Peyer's patch (tissue), 4 donors: ENCODE measurements around the gene FTCDNL1. TPM values are rescaled to one million over a fixed set of nuclear protein-coding genes. Genes with fewer than 3 reads are reported as not detected.

Experiments used
- DNase-seq, 3 donors: peaks; one replicate each; pipeline ENCODE4 v3.0.0-alpha.2; 2017 to 2019
- H3K27ac ChIP-seq, 4 donors: fragments of 200-600 bp; sonication (generic); one replicate each; pipeline ENCODE4 v1.5.1; 2016 to 2019
- H3K27me3 ChIP-seq, 2 donors: fragments of 200-600 bp; sonication (generic); one replicate each; pipeline ENCODE4 v1.5.1; 2019
- H3K36me3 ChIP-seq, 3 donors: fragments of 200-600 bp; sonication (generic); one replicate each; pipeline ENCODE4 v1.5.1; 2016 to 2019
- H3K4me1 ChIP-seq, 4 donors: fragments of 200-600 bp; sonication (generic); one replicate each; pipeline ENCODE4 v1.5.1; 2016 to 2019
- H3K4me3 ChIP-seq, 4 donors: fragments of 200-600 bp; sonication (generic); 1 replicate in 3 of 4; 2 replicates in 1 of 4; pipeline ENCODE4 v1.5.1; 2016 to 2019; ENCODE audit warnings: mild to moderate bottlenecking in 1 of 4
- H3K9me3 ChIP-seq, 4 donors: fragments of 200-600 bp; sonication (generic); one replicate each; pipeline ENCODE4 v1.5.1; 2016 to 2019; ENCODE audit warnings: mild to moderate bottlenecking in 1 of 4
- CTCF ChIP-seq, 6 experiments: fragments of 450-650 bp in 4 of 6; fragments of 200-600 bp in 2 of 6; sonication (generic) in 1 of 6; IDR thresholded peaks; one replicate each; pipeline ENCODE4 v1.5.1; 2017 to 2019; ENCODE audit warnings: antibody characterized with exemption in 6 of 6, mild to moderate bottlenecking in 3 of 6, moderate library complexity in 1 of 6
- POLR2A ChIP-seq, 2 donors: fragments of 450-650 bp; IDR thresholded peaks; one replicate each; pipeline ENCODE4 v1.5.1; 2017; ENCODE audit warnings: antibody characterized with exemption in 2 of 2, mild to moderate bottlenecking in 2 of 2, moderate library complexity in 2 of 2
- total RNA-seq, 4 donors: library from RNA; depleted of rRNA; stranded (reverse); fragments of >200 nt; gene quantifications; one replicate each; pipeline ENCODE4 v1.1.0, GENCODE V29; 2016

The FTCDNL1 gene
- total RNA-seq, 4 donors from 2014 or later, result 1.4 to 1.9 (median 1.7) TPM; not detected in 1

GRCh38 chr2:199814101-199814816, 36.7 kb downstream of the FTCDNL1 start:
- TF ChIP-seq CTCF (IDR thresholded peaks at IDR 0.05) (no peak), POLR2A (IDR thresholded peaks at IDR 0.05) (no peak)
- no peak for DNase-seq

GRCh38 chr2:199812493-199812892, 38.5 kb downstream of the FTCDNL1 start:
- no peak for TF ChIP-seq CTCF (IDR thresholded peaks at IDR 0.05)
- no peak for TF ChIP-seq POLR2A (IDR thresholded peaks at IDR 0.05)
- DNase-seq, result no peak
- H3K4me3 ChIP-seq, result no peak overlapping the region
- H3K27me3 ChIP-seq, result no peaks in the 10 kb centered on the region
- H3K4me1 ChIP-seq, result no peaks in the 10 kb centered on the region
- H3K36me3 ChIP-seq, result no peaks in the 10 kb centered on the region
- no peak overlapping the region for H3K27ac ChIP-seq
- no peaks in the 10 kb centered on the region for H3K9me3 ChIP-seq

More at GRCh38 chr2:199814101-199814816, 36.7 kb downstream of the FTCDNL1 start:
- Histone ChIP-seq H3K4me3 (no peak overlapping the region), H3K36me3 (no peaks in the 10 kb centered on the region), H3K27ac (no peak overlapping the region), H3K9me3 (no peaks in the 10 kb centered on the region), H3K27me3 (no peaks in the 10 kb centered on the region), H3K4me1 (no peaks in the 10 kb centered on the region)

- H3K4me3 ChIP-seq, result no peak overlapping the region
- no peak overlapping the region for H3K27ac ChIP-seq
- H3K36me3 ChIP-seq, result no peaks in the 10 kb centered on the region
- no peak for DNase-seq
- TF ChIP-seq POLR2A (IDR thresholded peaks at IDR 0.05) (no peak), CTCF (IDR thresholded peaks at IDR 0.05) (no peak)
- H3K9me3 ChIP-seq, result no peaks in the 10 kb centered on the region
- no peaks in the 10 kb centered on the region for H3K4me1 ChIP-seq
- H3K27me3 ChIP-seq, result no peaks in the 10 kb centered on the region
These were observed 39.6 kb downstream of the FTCDNL1 start for GRCh38 chr2:199811346-199811745.

- no peak for DNase-seq
- Histone ChIP-seq H3K9me3 (no peaks in the 10 kb centered on the region), H3K4me1 (no peaks in the 10 kb centered on the region), H3K27me3 (no peaks in the 10 kb centered on the region), H3K36me3 (no peaks in the 10 kb centered on the region), H3K4me3 (no peak overlapping the region), H3K27ac (no peak overlapping the region)
- no peak for TF ChIP-seq CTCF (IDR thresholded peaks at IDR 0.05)
- no peak for TF ChIP-seq POLR2A (IDR thresholded peaks at IDR 0.05)
These were observed 40.4 kb downstream of the FTCDNL1 start for GRCh38 chr2:199810422-199811171.

GRCh38 chr2:199807966-199808365, 43.0 kb downstream of the FTCDNL1 start:
- H3K4me1 ChIP-seq, result no peaks in the 10 kb centered on the region
- DNase-seq, result no peak
- TF ChIP-seq CTCF (IDR thresholded peaks at IDR 0.05), result no peak
- TF ChIP-seq POLR2A (IDR thresholded peaks at IDR 0.05), result no peak

More at GRCh38 chr2:199807966-199808365, 43.0 kb downstream of the FTCDNL1 start:
- Histone ChIP-seq H3K4me3 (no peak overlapping the region), H3K27ac (no peak overlapping the region), H3K27me3 (no peaks in the 10 kb centered on the region), H3K9me3 (no peaks in the 10 kb centered on the region), H3K36me3 (no peaks in the 10 kb centered on the region)
